ENCODE data around the gene PHACTR1.

The PHACTR1 gene

DNA sequence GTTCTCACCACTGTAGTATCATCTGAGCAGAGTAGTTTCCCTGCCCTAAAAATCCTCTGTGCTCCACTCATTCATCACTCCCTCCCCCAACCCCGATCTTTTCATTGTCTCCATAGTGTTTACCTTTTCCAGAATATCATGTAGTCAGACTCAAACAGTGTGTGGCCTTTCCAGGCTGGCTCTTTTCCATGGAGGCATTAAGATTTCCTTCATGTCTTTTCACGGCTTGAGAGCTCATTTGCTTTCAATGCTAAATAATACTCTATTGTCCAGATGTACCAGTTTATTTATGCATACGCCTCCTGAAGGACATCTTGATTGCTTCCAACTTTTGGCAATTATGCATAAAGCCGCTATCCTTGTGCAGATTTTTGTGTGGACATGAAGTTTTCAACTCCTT is 235.8 kb downstream of the PHACTR1 start:
- no peak for DNase-seq (ENCODE audit: low read depth)

- no peak for DNase-seq (ENCODE audit: low read depth)
Observed at GRCh38 chr6:12955956-12956355, 239.4 kb downstream of the PHACTR1 start.

GRCh38 chr6:12956991-12957320 is 240.4 kb downstream of the PHACTR1 start:
- no peak for DNase-seq (ENCODE audit: low read depth)

DNA sequence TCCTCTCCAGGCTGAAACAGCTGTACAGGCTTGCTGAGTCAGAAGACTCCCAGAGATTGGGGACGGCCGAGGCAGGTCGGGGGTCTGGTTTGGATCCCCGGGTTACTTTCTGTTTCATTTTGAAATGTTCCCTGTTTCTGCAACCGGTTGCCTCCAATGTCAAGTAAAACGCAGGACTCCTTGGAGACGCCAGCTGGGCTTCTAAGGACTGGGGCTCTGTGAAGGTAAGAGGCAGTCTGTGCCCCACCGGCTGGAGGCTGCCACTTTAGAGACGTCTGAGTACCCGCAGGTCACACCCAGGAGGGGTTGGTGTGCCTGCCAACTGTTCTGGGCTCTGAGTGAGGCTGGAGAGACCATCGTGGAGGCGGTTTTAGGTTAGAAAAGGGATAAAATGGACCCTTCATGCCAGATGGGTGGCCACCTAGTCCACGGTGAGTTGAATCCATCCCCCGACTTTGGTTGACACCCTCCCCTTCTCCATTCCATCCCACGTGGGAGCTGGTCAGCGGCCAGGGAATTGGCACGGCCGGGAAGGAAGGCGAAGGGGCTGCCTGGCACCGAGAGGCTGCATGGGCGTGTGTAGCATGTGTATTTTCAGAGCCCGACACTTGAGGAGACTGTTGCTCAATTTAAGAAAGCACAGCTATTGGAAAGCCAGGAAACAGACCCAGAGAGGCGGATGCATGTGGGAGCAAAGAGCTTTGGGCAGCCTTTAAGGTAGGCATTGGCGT is 240.9 kb downstream of the PHACTR1 start:
- peak; percentile 81 for DNase-seq (ENCODE audit: low read depth)

GRCh38 chr6:12958052-12958706 is 241.6 kb downstream of the PHACTR1 start:
- peak; percentile 20 for DNase-seq (ENCODE audit: low read depth)

DNA sequence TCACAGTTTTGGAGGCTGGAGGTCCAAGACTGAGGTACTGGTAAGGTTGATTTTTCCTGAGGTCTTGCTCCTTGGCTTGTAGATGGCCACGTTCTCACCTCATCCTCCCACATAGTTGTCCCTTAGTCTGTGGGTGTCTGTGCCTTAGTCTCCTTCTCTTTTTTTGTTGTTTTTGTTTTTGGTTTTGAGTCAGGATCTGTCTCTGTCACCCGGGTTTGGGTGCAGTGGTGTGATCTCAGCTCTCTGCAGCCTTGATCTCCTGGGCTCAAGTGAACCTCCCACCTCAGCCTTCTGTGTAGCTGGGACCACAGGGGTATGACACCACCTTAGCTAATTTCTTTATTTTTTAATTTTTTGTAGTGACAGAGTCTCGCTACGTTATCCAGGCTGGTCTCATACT is 245.2 kb downstream of the PHACTR1 start:
- DNase-seq (ENCODE audit: low read depth), result no peak

DNA sequence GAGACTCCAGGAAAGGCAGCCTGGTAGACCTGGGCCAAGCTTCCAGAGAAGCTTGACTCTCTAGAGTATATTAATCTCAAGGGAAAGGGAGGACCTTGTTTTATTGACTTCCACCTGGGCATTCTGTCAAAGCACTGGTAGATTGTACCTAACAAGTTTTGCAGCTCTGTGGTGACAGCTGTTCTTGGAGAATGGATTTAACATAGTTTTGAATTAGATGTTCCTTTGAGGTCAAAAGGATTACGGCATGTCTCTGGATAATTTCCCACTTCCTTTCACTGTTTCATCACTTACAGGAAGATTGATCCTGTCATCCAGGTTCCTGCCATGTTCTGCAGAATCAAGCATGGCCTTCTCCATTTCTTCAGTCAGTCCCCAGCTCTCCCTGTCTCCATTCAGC is 246.0 kb downstream of the PHACTR1 start:
- DNase-seq (ENCODE audit: low read depth), result peak; percentile 8

DNA sequence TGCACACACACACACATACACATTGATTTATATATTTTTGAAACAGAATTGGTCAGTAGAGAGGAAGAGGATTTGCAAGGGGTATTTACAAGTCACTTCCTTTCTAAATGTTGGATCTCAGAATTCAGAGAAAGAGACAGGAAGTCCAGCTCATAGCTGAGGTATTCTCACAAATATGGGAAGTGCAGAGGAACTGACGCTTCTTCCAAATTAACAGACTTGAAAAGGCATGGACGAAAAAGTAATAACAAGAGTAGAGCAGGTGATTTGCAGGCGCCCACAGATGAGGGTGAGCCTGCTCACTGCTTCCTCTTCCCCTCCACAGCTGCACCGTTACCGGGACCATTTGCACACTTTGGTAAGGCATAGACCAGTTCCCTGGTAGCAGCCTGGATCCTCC is 246.4 kb downstream of the PHACTR1 start:
- no peak for DNase-seq (ENCODE audit: low read depth)

- DNase-seq (ENCODE audit: low read depth), result no peak
Observed at GRCh38 chr6:12963567-12963966, 247.0 kb downstream of the PHACTR1 start.

- no peak for DNase-seq (ENCODE audit: low read depth)
Observed at GRCh38 chr6:12967686-12968085, 251.1 kb downstream of the PHACTR1 start.

- no peak for DNase-seq (ENCODE audit: low read depth)
Observed at GRCh38 chr6:12968290-12968689, 251.7 kb downstream of the PHACTR1 start.

GRCh38 chr6:12968839-12969558 is 252.4 kb downstream of the PHACTR1 start:
- no peak for DNase-seq (ENCODE audit: low read depth)

DNA sequence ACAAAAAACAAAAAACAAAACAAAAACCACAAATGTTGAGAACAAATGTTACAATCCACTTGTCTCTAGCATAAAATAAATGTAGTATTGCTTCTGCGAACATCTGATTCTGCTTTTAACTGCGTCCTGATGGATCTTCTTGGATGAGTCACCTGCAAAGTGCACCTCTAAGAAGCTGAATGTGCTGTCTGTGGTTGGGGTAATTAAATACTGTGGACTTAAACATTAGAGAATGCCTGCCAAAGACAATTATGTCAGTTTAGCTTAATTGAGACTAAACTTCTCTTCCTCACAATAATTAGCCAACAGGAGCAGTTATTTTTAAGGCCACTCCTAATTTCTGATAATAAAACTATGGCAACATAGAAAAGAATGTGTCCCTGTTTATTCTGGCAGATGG is 253.4 kb downstream of the PHACTR1 start:
- DNase-seq (ENCODE audit: low read depth), result no peak

- DNase-seq (ENCODE audit: low read depth), result peak; percentile 21
Observed at GRCh38 chr6:12973386-12973785, 256.8 kb downstream of the PHACTR1 start.

GRCh38 chr6:12974551-12974950 is 258.0 kb downstream of the PHACTR1 start:
- DNase-seq (ENCODE audit: low read depth), result no peak

- peak; percentile 12 for DNase-seq (ENCODE audit: low read depth)
Observed at GRCh38 chr6:12976366-12976765, 259.8 kb downstream of the PHACTR1 start.

- no peak for DNase-seq (ENCODE audit: low read depth)
Observed at GRCh38 chr6:12977206-12977605, 260.6 kb downstream of the PHACTR1 start.

DNA sequence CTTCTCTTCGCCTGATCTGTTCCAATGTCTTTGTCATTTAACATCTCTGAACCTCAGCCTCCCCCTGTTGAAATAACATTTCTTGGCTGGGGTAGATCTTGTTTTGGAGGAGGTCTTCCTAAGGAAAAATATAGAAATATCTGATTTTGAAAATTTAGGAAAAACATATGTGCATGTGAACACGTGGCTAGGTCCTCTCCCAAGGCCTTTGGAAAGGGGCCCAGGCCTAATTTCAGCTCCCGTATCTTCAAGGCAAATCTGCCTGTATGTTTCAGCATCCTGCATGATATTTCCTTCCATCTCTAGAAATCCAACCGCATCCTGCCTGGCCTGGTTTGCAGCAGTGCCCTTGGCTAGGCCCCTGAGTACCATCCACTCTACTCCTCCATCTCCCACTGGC is 261.2 kb downstream of the PHACTR1 start:
- no peak for DNase-seq (ENCODE audit: low read depth)

DNA sequence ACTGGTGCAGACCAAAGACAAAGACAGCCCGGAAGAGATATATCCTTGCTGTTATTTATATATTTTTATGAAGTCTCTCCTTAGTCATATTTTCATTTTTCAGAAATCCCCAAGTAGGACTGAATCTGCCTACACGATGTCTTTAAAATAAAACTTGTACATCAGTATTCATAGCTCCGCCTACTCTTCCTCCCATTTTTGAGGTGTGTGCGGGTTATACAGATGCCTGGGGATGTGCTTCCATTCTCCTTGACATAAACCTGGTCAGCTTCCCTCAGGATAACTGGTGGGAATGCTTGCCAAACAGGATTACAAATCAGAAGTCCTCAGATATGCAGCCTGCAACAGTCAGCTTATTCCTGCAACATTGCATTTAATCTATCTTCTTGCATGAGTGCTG is 264.2 kb downstream of the PHACTR1 start:
- no peak for DNase-seq (ENCODE audit: low read depth)

DNA sequence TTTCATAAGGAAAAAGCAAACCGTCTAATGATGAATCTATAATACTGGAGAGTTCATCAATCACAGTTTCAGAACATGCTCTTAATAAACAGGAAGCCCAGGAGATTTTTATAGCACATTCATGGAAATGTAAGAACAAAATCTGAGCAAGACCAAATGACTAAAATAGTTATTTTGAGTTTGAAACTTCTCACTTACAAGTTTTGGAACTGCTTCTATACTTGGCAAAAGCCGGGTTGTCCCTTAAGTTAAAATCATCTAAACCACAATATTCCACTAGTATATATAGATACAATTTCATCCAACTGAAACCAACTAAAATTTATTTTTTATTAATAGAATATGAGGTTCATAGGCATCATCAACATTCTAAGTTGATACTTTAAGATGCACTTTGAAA is 268.2 kb downstream of the PHACTR1 start:
- DNase-seq (ENCODE audit: low read depth), result no peak

GRCh38 chr6:12987783-12988182 is 271.2 kb downstream of the PHACTR1 start:
- DNase-seq (ENCODE audit: low read depth), result no peak

- DNase-seq (ENCODE audit: low read depth), result no peak
Observed at GRCh38 chr6:12990162-12990561, 273.6 kb downstream of the PHACTR1 start.

- no peak for DNase-seq (ENCODE audit: low read depth)
Observed at GRCh38 chr6:12991435-12991834, 274.9 kb downstream of the PHACTR1 start.

Data from amniotic epithelial cell (primary cell).